ENCODE measurements around the gene FAM163A.

FAM163A gene

DNA sequence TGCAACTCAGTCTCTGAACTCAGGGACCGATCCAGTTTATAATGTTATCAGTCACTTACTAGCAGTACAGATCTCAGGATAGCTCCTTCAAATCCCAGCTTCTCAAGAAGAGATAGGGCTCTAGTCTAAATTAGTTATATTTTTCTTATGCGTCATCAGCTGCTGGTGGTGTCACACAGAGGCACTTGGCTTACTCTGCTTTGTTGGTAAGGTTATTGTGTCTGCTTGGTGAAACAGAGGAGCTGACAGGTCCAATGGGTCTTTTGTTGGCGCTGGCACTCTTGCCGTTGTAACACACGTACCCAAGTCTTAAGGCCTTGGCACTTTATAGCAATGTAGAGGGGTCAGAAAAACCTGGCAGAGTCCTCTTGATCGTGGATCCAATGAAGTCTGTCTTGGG lies 122.3 kb downstream of the FAM163A start:
- no peak for DNase-seq

Data from activated CD4-positive, alpha-beta T cell treated with anti-CD3 and anti-CD28 coated beads, Interleukin-2, Interleukin-6, amounts not matched to agents 100 ng/mL and 50 ng/mL, durations not matched to agents 16 hours and 8 hours (primary cell).